Neural cell (in vitro differentiated cells): Measurements from ENCODE around the gene TRAF3. TPM values are rescaled to one million over a fixed set of nuclear protein-coding genes. Genes with fewer than 3 reads are reported as not detected.

Experiments used
- H2AFZ ChIP-seq: fragments of 200-600, 300-800 bp; sonication (generic), shearing (Covaris generic); 2 replicates; pipeline ENCODE4 v1.6.0; 2014; ENCODE audit warnings: low read depth, mild to moderate bottlenecking, antibody characterized with exemption, low read length, moderate library complexity
- H3F3A ChIP-seq: fragments of 200-600 bp; shearing (Covaris generic); 2 replicates; pipeline ENCODE4 v1.6.1; 2016; ENCODE audit warnings: mild to moderate bottlenecking, moderate library complexity, mixed read lengths, antibody characterized with exemption, low read length; ENCODE audit not compliant: insufficient read depth, poor library complexity, severe bottlenecking
- H3K27ac ChIP-seq: fragments of 200-600, 300-800 bp; sonication (generic), shearing (Covaris generic); 2 replicates; pipeline ENCODE4 v1.5.1; 2014; ENCODE audit warnings: mild to moderate bottlenecking, low read length, moderate library complexity
- H3K27me3 ChIP-seq: fragments of 300-800, 200-600 bp; sonication (generic), shearing (Covaris generic); 2 replicates; pipeline ENCODE4 v1.6.0; 2014; ENCODE audit warnings: mild to moderate bottlenecking, low read depth, low read length, moderate library complexity; ENCODE audit not compliant: insufficient read depth
- H3K36me3 ChIP-seq: fragments of 300-800, 200-600 bp; sonication (generic), shearing (Covaris generic); 2 replicates; pipeline ENCODE4 v1.5.1; 2014; ENCODE audit warnings: mild to moderate bottlenecking, antibody characterized with exemption, low read length, moderate library complexity; ENCODE audit not compliant: insufficient read depth
- H3K4me2 ChIP-seq: fragments of 300-800, 200-600 bp; sonication (generic), shearing (Covaris generic); 2 replicates; pipeline ENCODE4 v1.6.0; 2014; ENCODE audit warnings: mild to moderate bottlenecking, low read length
- H3K4me3 ChIP-seq: fragments of 300-800, 200-600 bp; sonication (generic), shearing (Covaris generic); 2 replicates; pipeline ENCODE4 v1.5.1; 2014; ENCODE audit warnings: mild to moderate bottlenecking, low read length, moderate library complexity
- H3K79me2 ChIP-seq: fragments of 200-600 bp; shearing (Covaris generic); replicated peaks from 2 replicates; pipeline ENCODE4 v1.6.0; 2014; ENCODE audit warnings: mild to moderate bottlenecking, low read length, moderate library complexity; ENCODE audit not compliant: insufficient read depth
- H3K9ac ChIP-seq: fragments of 300-800, 200-600 bp; sonication (generic), shearing (Covaris generic); 2 replicates; pipeline ENCODE4 v1.6.1; 2016; ENCODE audit warnings: mild to moderate bottlenecking, low read length, mixed read lengths
- H3K9me2 ChIP-seq: fragments of 200-600 bp; shearing (Covaris generic); 2 replicates; pipeline ENCODE4 v1.6.1; 2016; ENCODE audit warnings: mild to moderate bottlenecking, low read length, mixed read lengths; ENCODE audit not compliant: insufficient read depth
- H3K9me3 ChIP-seq: fragments of 200-600, 300-800 bp; sonication (generic), shearing (Covaris generic); 2 replicates; pipeline ENCODE4 v1.6.1; 2016; ENCODE audit warnings: mild to moderate bottlenecking, mixed run types, low read length, moderate library complexity, mixed read lengths
- H4K20me1 ChIP-seq: fragments of 200-600 bp; shearing (Covaris generic); 2 replicates; pipeline ENCODE4 v1.6.1; 2016; ENCODE audit warnings: mild to moderate bottlenecking, mixed run types; ENCODE audit not compliant: insufficient read depth
- EP300 ChIP-seq: fragments of 450-650 bp; conservative IDR thresholded peaks from 2 replicates; pipeline ENCODE4 v1.6.1; 2014; ENCODE audit warnings: antibody characterized with exemption, mild to moderate bottlenecking, moderate library complexity; ENCODE audit not compliant: poor library complexity, severe bottlenecking
- EZH2 ChIP-seq: fragments of 200-600, 300-800 bp; shearing (Covaris generic), sonication (generic); IDR thresholded peaks from 2 replicates; pipeline ENCODE4 v1.6.1; 2014; ENCODE audit warnings: antibody characterized with exemption, low read length, borderline replicate concordance, mild to moderate bottlenecking; ENCODE audit not compliant: insufficient read depth, poor library complexity, severe bottlenecking
- MXI1 ChIP-seq: fragments of 450-650 bp; conservative IDR thresholded peaks from 2 replicates; pipeline ENCODE4 v1.6.1; 2014; ENCODE audit warnings: antibody characterized with exemption, mild to moderate bottlenecking; ENCODE audit not compliant: poor library complexity, severe bottlenecking
- POLR2AphosphoS5 ChIP-seq: IDR thresholded peaks from 2 replicates; pipeline ENCODE4 v1.6.1; 2012
- RAD21 ChIP-seq: fragments of 450-650 bp; conservative IDR thresholded peaks from 2 replicates; pipeline ENCODE4 v1.6.1; 2014; ENCODE audit warnings: antibody characterized with exemption, mild to moderate bottlenecking, moderate library complexity
- SMC3 ChIP-seq: fragments of 450-650 bp; conservative IDR thresholded peaks from 2 replicates; pipeline ENCODE4 v1.6.1; 2014; ENCODE audit warnings: antibody characterized with exemption, mild to moderate bottlenecking, moderate library complexity; ENCODE audit not compliant: poor library complexity
- TAF1 ChIP-seq: IDR thresholded peaks from 2 replicates; pipeline ENCODE4 v1.6.1; 2012; ENCODE audit warnings: low read depth
- polyA plus RNA-seq: library from polyadenylated mRNA; depleted of rRNA; stranded (reverse); fragments of >200 nt; gene quantifications from 2 replicates; pipeline ENCODE4 v1.2.3, GENCODE V29; 2014
- TF ChIP-seq, protein P1 (sequence below): fragments of 450-650 bp; IDR thresholded peaks from 2 replicates; pipeline ENCODE4 v1.5.1; 2014; ENCODE audit warnings: antibody characterized with exemption, mild to moderate bottlenecking, moderate library complexity; ENCODE audit not compliant: poor library complexity, severe bottlenecking
- TF ChIP-seq, protein P2 (sequence below): IDR thresholded peaks from 2 replicates; pipeline ENCODE4 v1.6.1; 2012; ENCODE audit warnings: borderline replicate concordance

The TRAF3 gene
- polyA plus RNA-seq, 1 donor from 2014 or later: 13.3 TPM

DNA sequence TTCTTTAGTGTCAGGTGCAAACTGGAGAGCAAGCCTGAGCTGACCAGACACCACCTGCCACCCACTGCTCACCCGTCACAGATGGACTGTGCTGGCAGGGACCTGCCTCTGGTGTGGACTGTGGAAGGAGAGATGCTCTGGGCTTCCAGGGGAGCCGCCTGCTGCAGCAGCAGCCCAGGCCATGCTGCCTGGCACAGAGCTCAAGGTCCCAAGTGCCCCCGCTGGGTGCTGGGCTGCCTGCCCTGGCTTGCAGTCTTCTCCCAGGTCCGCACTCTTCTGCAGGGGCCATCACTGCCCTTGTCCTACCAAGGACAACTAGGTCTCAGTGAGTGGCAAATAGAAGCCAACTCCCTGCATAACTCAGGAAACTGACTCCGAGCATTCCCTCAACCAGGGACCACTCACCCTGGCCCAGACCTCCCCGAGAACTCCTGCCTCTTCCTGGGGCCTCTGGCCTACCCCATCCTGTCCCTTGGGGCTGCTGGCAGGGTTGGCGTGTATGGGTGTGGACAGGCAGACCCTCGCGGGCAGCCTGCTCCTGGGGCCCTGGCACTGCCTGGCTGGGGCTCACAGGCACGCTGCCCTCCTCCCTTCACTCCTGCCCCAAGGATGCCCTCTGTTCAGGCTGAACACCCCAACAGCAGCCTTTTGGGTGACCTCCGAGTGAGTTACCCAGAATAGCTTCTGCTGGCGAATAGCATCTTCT lies 154.5 kb downstream of the TRAF3 start:
- Histone ChIP-seq H3K36me3 (no peaks in the 10 kb centered on the region), H3K9ac (no peak overlapping the region), H3K27ac (no peak overlapping the region), H3K9me2 (no peaks in the 10 kb centered on the region), H3K79me2 (no peaks in the 10 kb centered on the region), H2AFZ (no peak overlapping the region), H3F3A (no peaks in the 10 kb centered on the region), H3K27me3 (peaks cover 45% of the 10 kb centered on the region), H3K4me2 (no peak overlapping the region), H4K20me1 (no peaks in the 10 kb centered on the region), H3K9me3 (no peaks in the 10 kb centered on the region), H3K4me3 (no peak overlapping the region)
- TF ChIP-seq RAD21: no peak
- no peak for TF ChIP-seq POLR2AphosphoS5
- TF ChIP-seq MXI1: no peak
- TF ChIP-seq, protein P1, sequence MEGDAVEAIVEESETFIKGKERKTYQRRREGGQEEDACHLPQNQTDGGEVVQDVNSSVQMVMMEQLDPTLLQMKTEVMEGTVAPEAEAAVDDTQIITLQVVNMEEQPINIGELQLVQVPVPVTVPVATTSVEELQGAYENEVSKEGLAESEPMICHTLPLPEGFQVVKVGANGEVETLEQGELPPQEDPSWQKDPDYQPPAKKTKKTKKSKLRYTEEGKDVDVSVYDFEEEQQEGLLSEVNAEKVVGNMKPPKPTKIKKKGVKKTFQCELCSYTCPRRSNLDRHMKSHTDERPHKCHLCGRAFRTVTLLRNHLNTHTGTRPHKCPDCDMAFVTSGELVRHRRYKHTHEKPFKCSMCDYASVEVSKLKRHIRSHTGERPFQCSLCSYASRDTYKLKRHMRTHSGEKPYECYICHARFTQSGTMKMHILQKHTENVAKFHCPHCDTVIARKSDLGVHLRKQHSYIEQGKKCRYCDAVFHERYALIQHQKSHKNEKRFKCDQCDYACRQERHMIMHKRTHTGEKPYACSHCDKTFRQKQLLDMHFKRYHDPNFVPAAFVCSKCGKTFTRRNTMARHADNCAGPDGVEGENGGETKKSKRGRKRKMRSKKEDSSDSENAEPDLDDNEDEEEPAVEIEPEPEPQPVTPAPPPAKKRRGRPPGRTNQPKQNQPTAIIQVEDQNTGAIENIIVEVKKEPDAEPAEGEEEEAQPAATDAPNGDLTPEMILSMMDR: no peak
- TF ChIP-seq EZH2: no peak
- TF ChIP-seq EP300: no peak
- TF ChIP-seq SMC3: no peak
- no peak for TF ChIP-seq TAF1
- TF ChIP-seq, protein P2, sequence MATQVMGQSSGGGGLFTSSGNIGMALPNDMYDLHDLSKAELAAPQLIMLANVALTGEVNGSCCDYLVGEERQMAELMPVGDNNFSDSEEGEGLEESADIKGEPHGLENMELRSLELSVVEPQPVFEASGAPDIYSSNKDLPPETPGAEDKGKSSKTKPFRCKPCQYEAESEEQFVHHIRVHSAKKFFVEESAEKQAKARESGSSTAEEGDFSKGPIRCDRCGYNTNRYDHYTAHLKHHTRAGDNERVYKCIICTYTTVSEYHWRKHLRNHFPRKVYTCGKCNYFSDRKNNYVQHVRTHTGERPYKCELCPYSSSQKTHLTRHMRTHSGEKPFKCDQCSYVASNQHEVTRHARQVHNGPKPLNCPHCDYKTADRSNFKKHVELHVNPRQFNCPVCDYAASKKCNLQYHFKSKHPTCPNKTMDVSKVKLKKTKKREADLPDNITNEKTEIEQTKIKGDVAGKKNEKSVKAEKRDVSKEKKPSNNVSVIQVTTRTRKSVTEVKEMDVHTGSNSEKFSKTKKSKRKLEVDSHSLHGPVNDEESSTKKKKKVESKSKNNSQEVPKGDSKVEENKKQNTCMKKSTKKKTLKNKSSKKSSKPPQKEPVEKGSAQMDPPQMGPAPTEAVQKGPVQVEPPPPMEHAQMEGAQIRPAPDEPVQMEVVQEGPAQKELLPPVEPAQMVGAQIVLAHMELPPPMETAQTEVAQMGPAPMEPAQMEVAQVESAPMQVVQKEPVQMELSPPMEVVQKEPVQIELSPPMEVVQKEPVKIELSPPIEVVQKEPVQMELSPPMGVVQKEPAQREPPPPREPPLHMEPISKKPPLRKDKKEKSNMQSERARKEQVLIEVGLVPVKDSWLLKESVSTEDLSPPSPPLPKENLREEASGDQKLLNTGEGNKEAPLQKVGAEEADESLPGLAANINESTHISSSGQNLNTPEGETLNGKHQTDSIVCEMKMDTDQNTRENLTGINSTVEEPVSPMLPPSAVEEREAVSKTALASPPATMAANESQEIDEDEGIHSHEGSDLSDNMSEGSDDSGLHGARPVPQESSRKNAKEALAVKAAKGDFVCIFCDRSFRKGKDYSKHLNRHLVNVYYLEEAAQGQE: no peak

DNA sequence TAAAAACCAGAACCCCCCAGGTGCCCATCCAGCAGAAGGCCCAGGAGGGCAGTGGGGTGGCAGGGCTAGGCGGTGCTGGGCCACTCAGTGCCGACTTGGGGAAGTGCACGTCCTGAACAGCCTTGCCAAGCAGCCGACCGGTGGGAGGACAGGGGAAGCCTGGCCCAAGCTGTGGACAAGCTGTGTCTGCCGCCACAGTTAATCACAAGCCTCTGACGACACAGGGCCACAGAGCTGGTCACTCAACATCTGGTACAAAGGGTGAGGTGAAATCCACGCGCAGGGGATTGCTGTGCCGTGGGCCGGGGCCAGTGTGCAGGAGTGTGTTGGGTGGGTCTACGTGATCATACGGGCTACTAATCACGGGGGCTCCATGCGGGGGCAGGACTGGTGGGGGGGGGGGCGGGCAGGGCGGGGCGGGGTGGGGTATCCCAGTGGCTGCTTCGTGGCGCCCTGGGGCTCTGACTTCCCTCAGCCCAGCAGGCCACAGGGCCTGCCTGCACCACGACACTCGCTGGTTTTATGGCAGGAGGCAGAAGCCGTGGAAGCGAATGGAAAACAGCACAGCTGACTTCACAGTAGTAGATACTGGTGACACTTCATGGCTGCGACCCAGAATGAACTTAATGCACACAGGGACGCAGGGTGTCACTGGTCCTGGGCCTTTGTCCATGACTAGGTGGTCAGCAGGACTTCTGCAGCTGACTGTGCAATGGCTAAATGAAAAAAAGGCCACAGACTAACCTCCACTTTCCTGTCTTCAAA lies 155.4 kb downstream of the TRAF3 start:
- no peak overlapping the region for H3K4me2 ChIP-seq
- H3K27ac ChIP-seq: no peak overlapping the region
- peaks cover 37% of the 10 kb centered on the region for H3K27me3 ChIP-seq
- H2AFZ ChIP-seq: no peak overlapping the region
- H4K20me1 ChIP-seq: no peaks in the 10 kb centered on the region
- no peaks in the 10 kb centered on the region for H3K79me2 ChIP-seq
- H3K4me3 ChIP-seq: no peak overlapping the region
- no peaks in the 10 kb centered on the region for H3K9me2 ChIP-seq
- no peak overlapping the region for H3K9ac ChIP-seq
- no peaks in the 10 kb centered on the region for H3F3A ChIP-seq
- H3K36me3 ChIP-seq: no peaks in the 10 kb centered on the region
- no peaks in the 10 kb centered on the region for H3K9me3 ChIP-seq
- TF ChIP-seq EZH2 (no peak), RAD21 (no peak)
